Loucy (cell line): ENCODE results near the gene BEST3.

Source experiments
- H2AFZ ChIP-seq: fragments of 200-600 bp; sonication (generic); 2 replicates; pipeline ENCODE4 v1.6.0; 2016; ENCODE audit warnings: antibody characterized with exemption, mild to moderate bottlenecking, low read length, moderate library complexity
- H3F3A ChIP-seq: fragments of 200-600 bp; 2 replicates; pipeline ENCODE4 v1.6.0; 2016; ENCODE audit warnings: antibody characterized with exemption, low read depth, mild to moderate bottlenecking
- H3K27me3 ChIP-seq: fragments of 200-600 bp; sonication (generic); 2 replicates; pipeline ENCODE4 v1.6.1; 2014; ENCODE audit warnings: low read length, mild to moderate bottlenecking; ENCODE audit not compliant: insufficient read depth, poor library complexity, severe bottlenecking
- H3K36me3 ChIP-seq: fragments of 200-600 bp; sonication (generic); 2 replicates; pipeline ENCODE4 v1.6.1; 2016; ENCODE audit warnings: low read length; ENCODE audit not compliant: insufficient read depth
- H3K4me1 ChIP-seq: fragments of 200-600 bp; sonication (generic); 2 replicates; pipeline ENCODE4 v1.5.1; 2014; ENCODE audit warnings: low read length, mild to moderate bottlenecking; ENCODE audit not compliant: insufficient read depth, poor library complexity, severe bottlenecking
- H3K4me2 ChIP-seq: fragments of 200-600 bp; sonication (generic); 2 replicates; pipeline ENCODE4 v1.6.0; 2014; ENCODE audit warnings: antibody characterized with exemption, low read length, low read depth, mild to moderate bottlenecking; ENCODE audit not compliant: poor library complexity, severe bottlenecking
- H3K4me3 ChIP-seq: fragments of 200-600 bp; sonication (generic); 2 replicates; pipeline ENCODE4 v1.5.1; 2014; ENCODE audit warnings: low read length, mild to moderate bottlenecking, mixed read lengths; ENCODE audit not compliant: poor library complexity, severe bottlenecking
- H3K79me2 ChIP-seq: fragments of 200-600 bp; sonication (generic); 2 replicates; pipeline ENCODE4 v1.6.1; 2014; ENCODE audit warnings: low read length; ENCODE audit not compliant: insufficient read depth
- H3K9ac ChIP-seq: fragments of 200-600 bp; sonication (generic); 2 replicates; pipeline ENCODE4 v1.6.0; 2014; ENCODE audit warnings: mild to moderate bottlenecking, low read depth, low read length, moderate library complexity; ENCODE audit not compliant: poor library complexity, severe bottlenecking
- H3K9me2 ChIP-seq: fragments of 200-600 bp; sonication (generic); replicated peaks from 2 replicates; pipeline ENCODE4 v1.6.1; 2016; ENCODE audit warnings: low read depth, low read length, mixed read lengths
- H3K9me3 ChIP-seq: fragments of 200-600 bp; sonication (generic); 2 replicates; pipeline ENCODE4 v1.6.1; 2014; ENCODE audit warnings: mild to moderate bottlenecking, antibody characterized with exemption, low read length, low read depth; ENCODE audit not compliant: insufficient read depth
- H4K20me1 ChIP-seq: fragments of 200-600 bp; sonication (generic); 2 replicates; pipeline ENCODE4 v1.6.0; 2014; ENCODE audit warnings: antibody characterized with exemption, low read length, mild to moderate bottlenecking; ENCODE audit not compliant: insufficient read depth, poor library complexity, severe bottlenecking
- EZH2phosphoT487 ChIP-seq: fragments of 200-600 bp; IDR thresholded peaks from 2 replicates; pipeline ENCODE4 v1.6.1; 2018; ENCODE audit warnings: antibody characterized with exemption, mild to moderate bottlenecking, moderate library complexity, borderline replicate concordance
- TF ChIP-seq, protein P1 (sequence below): fragments of 200-600 bp; sonication (generic); conservative IDR thresholded peaks from 2 replicates; pipeline ENCODE4 v1.5.1; 2014; ENCODE audit warnings: mild to moderate bottlenecking, antibody characterized with exemption, low read length

The BEST3 gene

DNA sequence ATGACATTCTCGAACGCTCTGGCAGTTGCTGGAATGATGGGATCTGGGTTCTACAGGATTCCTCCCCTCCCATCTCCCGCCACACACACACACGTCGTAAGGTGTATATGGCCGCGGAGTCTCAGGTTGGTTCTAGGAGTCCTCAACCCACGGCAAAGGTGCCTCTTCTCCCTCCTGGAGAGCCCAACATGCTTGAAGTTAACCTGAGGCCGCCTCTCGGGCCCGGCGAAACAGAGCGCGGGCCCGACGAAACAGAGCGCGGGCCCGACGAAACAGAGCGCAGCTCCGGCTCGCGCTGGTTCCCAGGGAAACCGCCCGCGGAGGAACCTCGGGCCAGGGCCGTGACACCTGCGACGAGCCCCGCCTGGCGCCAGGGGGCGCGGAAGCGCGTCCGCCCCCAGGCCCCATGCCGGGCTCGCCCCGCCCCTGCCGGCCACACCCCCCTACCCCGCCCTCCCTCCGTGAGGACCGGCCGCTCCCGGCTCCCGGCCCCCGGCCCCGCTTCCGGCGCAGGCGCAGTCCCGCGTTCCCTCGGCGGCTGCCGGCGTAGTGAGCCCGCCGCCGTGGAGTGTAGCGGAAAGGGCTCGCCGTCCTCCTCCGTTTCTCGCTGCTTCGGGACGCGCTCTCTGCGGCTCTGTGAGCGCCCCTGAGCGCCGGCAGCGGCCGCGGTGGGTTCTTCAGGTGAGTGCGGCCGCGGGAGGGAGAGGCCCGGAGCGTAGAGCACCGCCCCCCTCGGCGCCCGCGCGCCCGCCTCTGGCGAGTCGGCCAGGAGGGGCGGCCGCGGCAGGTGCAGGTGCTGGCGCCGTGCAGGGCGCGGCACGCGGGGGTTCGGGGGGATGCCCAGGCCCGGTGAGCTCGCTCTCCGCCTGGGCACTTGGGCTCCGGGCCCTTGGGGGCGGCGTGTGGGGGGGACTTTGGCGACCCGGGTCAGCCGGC lies 39.5 kb upstream of the BEST3 start, which contains the start of gene RAB3IP:
TSS of gene RAB3IP (plus strand) at position 510 of the 936 bp plus-strand sequence. CDS start 16,549 bp downstream, outside the sequence.
- Histone ChIP-seq H3K4me2 (peak within 1 kb of the TSS; percentile 91), H2AFZ (peak within 1 kb of the TSS; percentile 98), H3F3A (no peaks in the 10 kb centered on the region), H3K36me3 (no peaks in the 10 kb centered on the region), H3K79me2 (peaks cover 39% of the 10 kb centered on the region), H3K27me3 (no peaks in the 10 kb centered on the region), H3K9me2 (no peaks in the 10 kb centered on the region), H3K4me3 (peak within 1 kb of the TSS; percentile 87), H3K4me1 (peaks cover 36% of the 10 kb centered on the region), H3K9ac (peak within 1 kb of the TSS; percentile 70), H3K9me3 (no peaks in the 10 kb centered on the region), H4K20me1 (peaks cover 21% of the 10 kb centered on the region)
- no peak for TF ChIP-seq EZH2phosphoT487
- TF ChIP-seq, protein P1, sequence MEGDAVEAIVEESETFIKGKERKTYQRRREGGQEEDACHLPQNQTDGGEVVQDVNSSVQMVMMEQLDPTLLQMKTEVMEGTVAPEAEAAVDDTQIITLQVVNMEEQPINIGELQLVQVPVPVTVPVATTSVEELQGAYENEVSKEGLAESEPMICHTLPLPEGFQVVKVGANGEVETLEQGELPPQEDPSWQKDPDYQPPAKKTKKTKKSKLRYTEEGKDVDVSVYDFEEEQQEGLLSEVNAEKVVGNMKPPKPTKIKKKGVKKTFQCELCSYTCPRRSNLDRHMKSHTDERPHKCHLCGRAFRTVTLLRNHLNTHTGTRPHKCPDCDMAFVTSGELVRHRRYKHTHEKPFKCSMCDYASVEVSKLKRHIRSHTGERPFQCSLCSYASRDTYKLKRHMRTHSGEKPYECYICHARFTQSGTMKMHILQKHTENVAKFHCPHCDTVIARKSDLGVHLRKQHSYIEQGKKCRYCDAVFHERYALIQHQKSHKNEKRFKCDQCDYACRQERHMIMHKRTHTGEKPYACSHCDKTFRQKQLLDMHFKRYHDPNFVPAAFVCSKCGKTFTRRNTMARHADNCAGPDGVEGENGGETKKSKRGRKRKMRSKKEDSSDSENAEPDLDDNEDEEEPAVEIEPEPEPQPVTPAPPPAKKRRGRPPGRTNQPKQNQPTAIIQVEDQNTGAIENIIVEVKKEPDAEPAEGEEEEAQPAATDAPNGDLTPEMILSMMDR: peak; percentile 54

DNA sequence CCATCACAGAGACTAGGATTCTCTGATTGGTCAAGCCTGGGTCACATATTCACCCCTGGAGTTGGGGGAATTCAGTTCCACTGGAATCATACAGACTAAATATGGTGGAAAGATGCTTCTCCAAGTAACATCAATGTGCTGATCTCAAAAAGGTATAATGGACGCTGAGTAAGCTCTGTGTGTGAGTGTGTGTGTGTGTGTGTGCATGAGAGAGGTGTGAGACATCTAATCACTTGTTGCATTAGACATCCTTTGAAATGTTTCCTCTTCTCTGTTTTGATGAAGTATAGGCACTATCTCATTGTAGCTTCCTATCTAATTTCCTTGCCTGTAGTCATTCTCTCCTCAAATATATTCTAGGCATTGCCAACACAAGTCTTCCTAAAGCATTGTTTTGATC lies 34.5 kb upstream of the BEST3 start:
- H3F3A ChIP-seq: no peaks in the 10 kb centered on the region
- H3K79me2 ChIP-seq: no peaks in the 10 kb centered on the region
- H4K20me1 ChIP-seq: no peaks in the 10 kb centered on the region
- no peak overlapping the region for H3K4me3 ChIP-seq
- no peaks in the 10 kb centered on the region for H3K9me3 ChIP-seq
- TF ChIP-seq, protein P1: no peak
- TF ChIP-seq EZH2phosphoT487: no peak
- peaks cover 5% of the 10 kb centered on the region for H3K4me1 ChIP-seq
- no peaks in the 10 kb centered on the region for H3K27me3 ChIP-seq
- no peaks in the 10 kb centered on the region for H3K9me2 ChIP-seq
- no peaks in the 10 kb centered on the region for H3K36me3 ChIP-seq
- H3K9ac ChIP-seq: no peak overlapping the region
- H3K4me2 ChIP-seq: no peak overlapping the region
- no peak overlapping the region for H2AFZ ChIP-seq

DNA sequence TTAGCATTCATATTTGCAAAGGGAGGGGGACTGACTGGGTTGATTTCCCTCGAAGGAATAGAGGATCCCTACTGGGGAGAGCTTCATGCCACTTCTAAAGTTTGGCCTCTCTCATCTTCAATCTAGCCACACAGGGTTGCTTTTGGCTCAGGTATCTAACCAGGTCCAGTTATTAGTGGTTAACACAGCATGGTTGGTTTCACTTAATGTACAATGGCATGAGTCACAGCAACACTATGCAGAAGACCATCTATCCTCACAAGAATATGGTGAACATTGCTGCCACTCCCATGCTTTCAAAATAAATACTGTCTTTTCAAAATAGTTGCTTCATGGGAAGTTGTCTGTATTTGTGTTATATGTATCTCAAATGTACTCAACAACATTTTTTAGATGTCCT lies 33.0 kb upstream of the BEST3 start:
- no peaks in the 10 kb centered on the region for H4K20me1 ChIP-seq
- H3K36me3 ChIP-seq: no peaks in the 10 kb centered on the region
- no peaks in the 10 kb centered on the region for H3K4me1 ChIP-seq
- no peak overlapping the region for H3K4me2 ChIP-seq
- no peaks in the 10 kb centered on the region for H3K9me2 ChIP-seq
- H3F3A ChIP-seq: no peaks in the 10 kb centered on the region
- H3K79me2 ChIP-seq: no peaks in the 10 kb centered on the region
- no peak overlapping the region for H3K4me3 ChIP-seq
- H3K9ac ChIP-seq: no peak overlapping the region
- no peak for TF ChIP-seq EZH2phosphoT487
- TF ChIP-seq, protein P1: no peak
- H3K9me3 ChIP-seq: no peaks in the 10 kb centered on the region
- no peaks in the 10 kb centered on the region for H3K27me3 ChIP-seq
- H2AFZ ChIP-seq: no peak overlapping the region
